Activated naive CD8-positive, alpha-beta T cell treated with anti-CD3 and anti-CD28 coated beads, Interleukin-2, amount 10 ng/mL, durations not matched to agents 7 days and 5 days (primary cell): ENCODE data around the gene TTC9B. TPM values are rescaled to one million over a fixed set of nuclear protein-coding genes. Genes with fewer than 3 reads are reported as not detected.

Experiments
- ATAC-seq: fragments of 150-1000 bp; cut with Tn5 transposase; one replicate; pipeline ENCODE4 v1.10.0; 2021; ENCODE audit warnings: low read depth, moderate library complexity
- POLR2A ChIA-PET: fragments of 350-600 bp; sonication (Branson Sonifier 250); formaldehyde crosslinking; loops from one replicate; lab custom pipeline; 2021; ENCODE audit warnings: antibody characterized with exemption; lab: Charles Lee
- DNase-seq: peaks from one replicate; pipeline ENCODE4 v3.0.0; 2021
- H3K27ac Mint-ChIP-seq: one replicate; pipeline ENCODE4 v1.8.0; 2022; ENCODE audit warnings: mild to moderate bottlenecking, mixed read lengths
- H3K27me3 Mint-ChIP-seq: one replicate; pipeline ENCODE4 v1.8.0; 2022; ENCODE audit warnings: mild to moderate bottlenecking, moderate library complexity, mixed read lengths
- H3K36me3 Mint-ChIP-seq: one replicate; pipeline ENCODE4 v1.8.0; 2021; ENCODE audit warnings: mild to moderate bottlenecking, mixed read lengths
- H3K4me1 Mint-ChIP-seq: one replicate; pipeline ENCODE4 v1.8.0; 2021; ENCODE audit warnings: mixed read lengths
- H3K4me3 Mint-ChIP-seq: one replicate; pipeline ENCODE4 v1.8.0; 2022; ENCODE audit warnings: mild to moderate bottlenecking, moderate library complexity, mixed read lengths
- H3K9me3 Mint-ChIP-seq: one replicate; pipeline ENCODE4 v1.8.0; 2021; ENCODE audit warnings: mixed read lengths
- total RNA-seq, 2 experiments: library from RNA; stranded (reverse); gene quantifications; one replicate each; pipeline ENCODE4 v1.2.3, GENCODE V29; 2021

Gene TTC9B
- total RNA-seq, 2 experiments from 2014 or later: not detected

DNA sequence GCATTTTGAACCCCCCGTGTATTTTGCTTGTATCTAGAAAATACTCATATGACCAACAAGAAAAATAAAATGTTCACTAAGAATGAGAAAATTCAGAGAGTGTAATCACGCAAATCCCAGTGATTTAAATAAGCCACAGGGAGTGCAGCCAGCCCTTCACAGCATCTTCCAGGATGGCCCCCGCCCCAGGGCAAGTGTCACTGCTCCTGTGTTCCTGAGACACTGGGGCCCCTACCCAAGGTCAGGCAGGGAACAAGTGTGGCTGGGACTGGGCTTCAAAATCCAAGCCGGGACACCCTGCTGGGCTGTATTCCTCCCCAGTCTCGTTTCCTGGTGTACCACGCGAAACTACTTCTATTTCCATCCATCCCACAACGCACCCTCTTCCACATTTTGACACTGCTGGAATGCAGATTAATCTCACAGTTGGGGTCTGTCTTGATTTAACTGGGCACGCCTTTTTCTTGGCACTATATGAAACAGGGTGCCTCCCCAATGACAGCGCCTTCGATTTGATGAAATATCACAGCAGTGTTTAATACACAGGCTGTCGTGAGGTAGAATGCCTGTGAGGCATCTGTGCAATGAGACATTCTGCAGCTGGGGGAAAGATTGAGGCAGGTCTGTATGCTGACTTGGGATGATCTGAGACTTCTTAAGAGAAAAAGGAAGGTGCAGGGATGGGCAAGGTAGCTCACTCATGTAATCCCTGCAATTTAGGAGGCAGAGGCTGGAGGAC is 26.6 kb upstream of the TTC9B start:
- H3K4me1 Mint-ChIP-seq: peaks cover 4% of the 10 kb centered on the region
- H3K27me3 Mint-ChIP-seq: no peaks in the 10 kb centered on the region
- H3K4me3 Mint-ChIP-seq: no peak overlapping the region
- POLR2A ChIA-PET: no interaction called here
- no peaks in the 10 kb centered on the region for H3K9me3 Mint-ChIP-seq
- DNase-seq (no peak), ATAC-seq (no peak)
- peaks cover 5% of the 10 kb centered on the region for H3K36me3 Mint-ChIP-seq
- H3K27ac Mint-ChIP-seq: no peak overlapping the region

DNA sequence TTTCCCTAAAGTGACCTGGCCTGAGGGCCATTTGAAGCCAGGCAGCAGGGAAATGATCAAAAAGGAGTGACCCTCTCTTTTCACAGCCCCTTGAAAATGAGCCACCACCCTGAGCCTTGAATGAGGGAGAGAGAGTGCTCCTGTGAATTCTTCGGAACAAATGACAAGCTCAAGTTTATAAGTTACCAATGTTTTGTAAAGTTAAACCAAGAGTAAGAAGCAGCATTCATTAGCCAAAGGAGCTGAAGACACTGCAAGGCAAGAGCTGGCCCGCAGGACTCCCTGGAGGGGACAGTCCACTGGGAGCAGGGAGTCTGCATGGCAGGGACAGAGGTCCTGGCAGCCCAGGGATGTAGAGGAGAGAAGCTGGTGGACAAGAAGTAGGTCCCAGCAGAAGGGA is 25.0 kb upstream of the TTC9B start:
- ATAC-seq (no peak), DNase-seq (no peak)
- POLR2A ChIA-PET: no interaction called here
- Mint-ChIP-seq H3K27ac (no peak overlapping the region), H3K36me3 (peaks cover 3% of the 10 kb centered on the region), H3K9me3 (no peaks in the 10 kb centered on the region), H3K27me3 (no peaks in the 10 kb centered on the region), H3K4me1 (no peaks in the 10 kb centered on the region), H3K4me3 (no peak overlapping the region)

DNA sequence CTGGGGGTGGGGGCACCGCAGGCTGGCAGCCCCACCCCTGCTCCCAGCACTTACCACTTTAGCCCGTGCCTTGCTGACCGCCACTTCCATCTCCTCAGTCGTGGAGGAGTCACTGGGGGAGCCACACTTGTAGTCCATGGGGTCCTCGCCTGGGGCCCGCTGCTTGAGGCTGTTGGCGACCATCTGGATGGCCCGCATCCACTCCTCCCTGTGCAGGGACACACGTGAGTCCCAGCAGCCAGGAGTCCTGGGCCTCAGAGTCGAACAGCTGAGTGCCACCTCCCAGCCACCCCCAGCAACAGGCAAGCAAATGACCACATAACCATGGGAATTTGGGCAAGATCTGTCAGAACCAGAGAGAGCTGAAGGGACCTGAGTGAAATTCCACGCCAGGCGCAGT is 24.3 kb upstream of the TTC9B start:
- H3K27ac Mint-ChIP-seq: no peak overlapping the region
- H3K4me1 Mint-ChIP-seq: no peaks in the 10 kb centered on the region
- H3K9me3 Mint-ChIP-seq: no peaks in the 10 kb centered on the region
- H3K4me3 Mint-ChIP-seq: no peak overlapping the region
- DNase-seq (no peak), ATAC-seq (no peak)
- no peaks in the 10 kb centered on the region for H3K27me3 Mint-ChIP-seq
- POLR2A ChIA-PET: no interaction called here
- peaks cover 3% of the 10 kb centered on the region for H3K36me3 Mint-ChIP-seq

DNA sequence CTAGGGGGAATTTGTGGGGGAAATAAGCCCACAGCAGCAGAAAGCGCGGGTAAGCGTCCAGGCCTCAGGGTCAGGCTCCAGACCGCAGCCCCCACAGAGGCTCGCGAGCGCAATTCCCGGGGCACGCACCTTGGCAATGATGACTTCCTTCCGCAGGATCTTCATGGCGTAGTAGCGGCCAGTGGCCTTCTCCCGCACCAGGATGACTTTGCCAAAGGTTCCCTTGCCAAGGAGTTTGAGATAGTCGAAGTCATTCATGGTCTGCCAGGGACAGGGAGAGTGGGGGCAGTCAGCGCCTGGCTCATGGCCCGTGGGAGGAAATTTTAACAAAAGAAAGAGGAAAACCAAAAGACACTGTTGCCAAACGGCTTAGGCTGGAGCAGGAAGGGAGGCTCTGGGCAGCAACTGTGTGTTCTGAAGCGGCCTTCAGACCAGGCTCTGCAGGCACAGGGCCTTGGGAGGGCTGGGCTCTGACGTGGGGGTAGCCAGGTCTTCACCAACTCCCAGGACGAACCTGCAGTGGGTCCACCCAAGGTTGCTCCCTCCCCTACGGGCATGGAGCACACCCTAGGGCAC is 23.7 kb upstream of the TTC9B start:
- POLR2A ChIA-PET: no interaction called here
- DNase-seq (no peak), ATAC-seq (no peak)
- H3K27ac Mint-ChIP-seq: no peak overlapping the region
- peaks cover 5% of the 10 kb centered on the region for H3K36me3 Mint-ChIP-seq
- no peaks in the 10 kb centered on the region for H3K9me3 Mint-ChIP-seq
- no peak overlapping the region for H3K4me3 Mint-ChIP-seq
- no peaks in the 10 kb centered on the region for H3K27me3 Mint-ChIP-seq
- no peaks in the 10 kb centered on the region for H3K4me1 Mint-ChIP-seq

DNA sequence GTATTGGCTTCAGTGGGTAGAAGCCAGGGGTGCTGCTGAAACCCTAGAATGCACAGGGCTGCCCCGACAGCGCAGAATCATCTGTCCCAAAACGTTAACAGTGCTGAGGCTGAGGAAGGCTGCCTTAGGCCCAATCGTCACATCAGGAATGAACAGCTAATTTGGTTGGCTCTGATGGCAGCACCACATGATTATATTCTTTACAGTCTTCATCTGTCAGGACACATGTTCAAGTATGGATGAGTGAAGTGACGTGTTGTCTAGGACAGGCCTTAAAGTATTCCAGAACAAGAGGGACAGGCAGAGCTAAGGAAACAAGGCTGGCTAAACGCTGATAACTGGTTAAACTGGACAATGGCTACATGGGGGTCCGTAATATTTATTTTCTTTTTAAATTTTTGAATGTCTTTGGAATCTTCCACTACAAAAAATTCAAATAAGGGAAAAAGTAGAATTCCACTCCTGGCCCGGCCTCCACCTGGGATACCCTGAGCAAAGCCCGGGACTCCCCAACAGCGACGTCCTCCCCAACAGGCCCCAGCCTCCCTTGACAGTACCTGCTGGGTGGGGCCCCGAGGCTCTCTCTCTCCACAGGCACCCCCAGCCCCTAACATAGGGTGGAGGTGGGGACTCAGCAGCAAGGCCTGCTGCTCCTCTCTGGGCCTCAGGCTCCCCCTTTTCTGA is 23.1 kb upstream of the TTC9B start:
- DNase-seq: no peak
- POLR2A ChIA-PET: no interaction called here

DNA sequence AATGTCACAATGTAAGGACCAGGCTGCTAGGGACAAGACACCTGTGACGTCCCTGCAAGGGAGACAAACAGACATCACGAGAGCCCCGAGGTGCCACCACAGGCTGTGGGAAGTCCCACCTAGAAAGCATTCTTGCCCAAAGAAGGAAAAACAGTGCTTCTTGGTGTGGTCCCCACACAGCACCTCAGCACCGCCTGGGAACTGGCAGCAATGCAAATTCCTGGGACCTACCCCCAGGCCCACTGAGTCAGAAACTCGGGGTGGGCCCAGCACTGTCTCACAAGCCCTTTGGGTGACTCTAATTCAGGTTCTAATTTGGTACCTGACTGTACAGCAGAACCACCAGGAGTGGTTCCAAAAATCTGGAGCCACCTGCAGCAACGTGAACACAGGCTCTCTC is 22.1 kb upstream of the TTC9B start:
- H3K36me3 Mint-ChIP-seq: peaks cover 6% of the 10 kb centered on the region
- no peak for ATAC-seq

More for the DNA sequence above, 23.1 kb upstream of the TTC9B start:
- Mint-ChIP-seq H3K27ac (no peak overlapping the region), H3K36me3 (peaks cover 6% of the 10 kb centered on the region), H3K4me1 (no peaks in the 10 kb centered on the region), H3K4me3 (no peak overlapping the region), H3K27me3 (no peaks in the 10 kb centered on the region), H3K9me3 (no peaks in the 10 kb centered on the region)
- ATAC-seq: no peak

DNA sequence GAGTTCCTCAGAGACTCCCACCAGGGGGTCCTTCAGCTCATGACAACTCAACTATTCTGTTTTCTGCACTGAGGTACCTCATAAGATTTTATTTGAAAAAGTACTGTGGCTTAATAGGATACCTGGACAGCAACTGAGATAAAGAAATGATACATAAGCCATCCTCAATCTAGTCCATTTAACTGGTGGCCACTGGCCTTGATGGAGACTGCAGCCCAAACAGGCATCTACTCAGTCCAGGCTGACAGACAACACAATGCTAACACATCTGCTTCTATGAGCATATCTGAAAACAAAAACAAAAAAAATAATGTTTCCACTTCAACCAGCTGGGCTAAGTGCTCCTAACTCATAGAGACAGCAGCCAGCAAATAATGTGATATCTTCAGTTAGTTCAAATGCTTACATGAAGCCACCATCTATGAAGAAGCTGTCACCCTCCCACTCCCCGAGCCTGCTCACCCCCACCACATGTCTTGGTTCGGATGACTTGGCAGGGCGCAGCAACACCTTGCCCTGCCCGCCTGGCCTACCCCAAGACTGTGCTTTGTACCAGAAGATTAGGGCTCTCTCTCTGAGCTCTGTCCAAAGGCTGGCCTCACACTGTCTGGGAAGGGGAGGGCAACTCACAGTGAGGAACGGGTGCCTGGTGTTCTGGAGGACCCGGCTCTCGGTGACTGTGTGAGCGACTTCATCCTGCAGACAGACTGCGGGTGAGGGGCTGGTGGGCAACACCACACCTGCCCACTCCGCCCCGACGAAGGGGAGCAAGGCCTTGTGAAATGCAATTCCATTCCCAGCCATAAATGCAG is 21.4 kb upstream of the TTC9B start:
- ATAC-seq (no peak), DNase-seq (no peak)
- POLR2A ChIA-PET: no interaction called here
- Mint-ChIP-seq H3K9me3 (no peaks in the 10 kb centered on the region), H3K27me3 (no peaks in the 10 kb centered on the region), H3K4me1 (no peaks in the 10 kb centered on the region), H3K36me3 (peaks cover 6% of the 10 kb centered on the region), H3K4me3 (no peak overlapping the region), H3K27ac (no peak overlapping the region)

More for the DNA sequence above, 22.1 kb upstream of the TTC9B start:
- POLR2A ChIA-PET: no interaction called here
- H3K9me3 Mint-ChIP-seq: no peaks in the 10 kb centered on the region
- H3K27ac Mint-ChIP-seq: no peak overlapping the region
- H3K4me1 Mint-ChIP-seq: no peaks in the 10 kb centered on the region
- no peak for DNase-seq
- no peak overlapping the region for H3K4me3 Mint-ChIP-seq
- H3K27me3 Mint-ChIP-seq: no peaks in the 10 kb centered on the region

DNA sequence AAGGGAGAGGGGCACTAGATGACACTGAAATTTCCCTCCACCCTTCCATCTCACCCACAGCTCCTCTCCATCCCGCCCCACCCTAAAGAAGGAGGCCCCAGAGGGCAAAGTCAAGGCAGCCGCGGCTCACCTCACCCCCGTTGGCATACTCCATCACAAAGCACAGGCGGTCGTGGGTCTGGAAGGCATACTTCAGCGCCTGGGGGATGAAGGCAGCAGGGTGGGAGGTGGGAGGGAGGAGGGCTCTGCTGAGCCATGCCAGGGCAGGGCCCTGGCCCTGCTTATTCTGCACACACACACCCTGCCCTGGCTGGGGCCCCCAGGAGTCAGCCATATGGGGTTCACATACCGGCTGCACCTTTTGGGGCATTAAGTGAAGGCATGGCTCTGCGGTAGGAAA is 20.6 kb upstream of the TTC9B start:
- POLR2A ChIA-PET: no interaction called here
- H3K27ac Mint-ChIP-seq: no peak overlapping the region
- H3K9me3 Mint-ChIP-seq: no peaks in the 10 kb centered on the region
- no peak for ATAC-seq
- DNase-seq: no peak
- no peaks in the 10 kb centered on the region for H3K27me3 Mint-ChIP-seq
- no peak overlapping the region for H3K4me3 Mint-ChIP-seq
- no peaks in the 10 kb centered on the region for H3K4me1 Mint-ChIP-seq
- H3K36me3 Mint-ChIP-seq: peaks cover 6% of the 10 kb centered on the region

DNA sequence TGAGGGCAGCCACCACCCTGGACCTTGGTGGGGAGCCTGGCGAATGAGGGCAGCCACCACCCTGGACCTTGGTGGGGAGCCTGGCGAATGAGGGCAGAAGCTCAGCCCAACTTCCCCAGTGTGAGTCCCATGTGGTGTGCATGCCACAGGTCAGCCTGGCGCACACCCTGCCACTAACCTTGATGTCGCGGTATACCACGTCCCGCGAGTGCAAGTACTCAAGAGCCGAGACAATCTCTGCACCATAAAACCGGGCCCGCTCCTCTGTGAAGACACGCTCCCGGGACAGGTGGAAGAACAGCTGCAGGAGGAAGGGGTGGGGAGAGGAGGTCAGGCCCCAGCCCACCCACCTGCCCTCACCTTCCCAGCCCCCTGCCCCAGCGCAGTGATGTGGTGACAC is 19.6 kb upstream of the TTC9B start:
- Mint-ChIP-seq H3K4me3 (no peak overlapping the region), H3K36me3 (peaks cover 6% of the 10 kb centered on the region), H3K4me1 (no peaks in the 10 kb centered on the region), H3K27ac (no peak overlapping the region), H3K9me3 (no peaks in the 10 kb centered on the region), H3K27me3 (no peaks in the 10 kb centered on the region)
- ATAC-seq (no peak), DNase-seq (no peak)
- POLR2A ChIA-PET: no interaction called here

DNA sequence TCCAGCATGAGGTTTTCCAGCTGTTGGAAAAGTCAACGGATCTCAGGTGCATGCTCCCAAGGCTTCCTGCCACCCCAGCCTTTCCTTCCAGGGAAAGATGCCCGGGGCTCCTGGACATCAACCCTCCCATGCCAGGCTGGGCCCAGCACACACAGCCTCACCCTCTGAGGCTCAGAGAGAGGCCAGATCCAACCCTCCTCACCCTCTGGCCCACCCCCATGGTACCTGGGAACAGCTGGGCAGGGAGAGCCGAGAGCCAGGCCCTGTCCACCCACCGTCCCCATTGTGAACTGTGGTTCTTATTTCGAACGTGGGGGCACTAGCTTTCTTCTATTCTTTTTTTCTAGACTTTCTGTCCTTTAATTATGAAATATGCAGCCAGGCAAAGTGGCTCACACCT is 18.2 kb upstream of the TTC9B start:
- no peak overlapping the region for H3K4me3 Mint-ChIP-seq
- peaks cover 6% of the 10 kb centered on the region for H3K36me3 Mint-ChIP-seq
- no peaks in the 10 kb centered on the region for H3K27me3 Mint-ChIP-seq
- ATAC-seq: no peak
- POLR2A ChIA-PET: interaction anchor here (0.6 kb wide), 1 partner anchor 150 kb away, joined by 3 read pairs; no protein-coding TSS in a partner anchor
- no peaks in the 10 kb centered on the region for H3K9me3 Mint-ChIP-seq
- no peaks in the 10 kb centered on the region for H3K4me1 Mint-ChIP-seq
- no peak for DNase-seq
- H3K27ac Mint-ChIP-seq: no peak overlapping the region

DNA sequence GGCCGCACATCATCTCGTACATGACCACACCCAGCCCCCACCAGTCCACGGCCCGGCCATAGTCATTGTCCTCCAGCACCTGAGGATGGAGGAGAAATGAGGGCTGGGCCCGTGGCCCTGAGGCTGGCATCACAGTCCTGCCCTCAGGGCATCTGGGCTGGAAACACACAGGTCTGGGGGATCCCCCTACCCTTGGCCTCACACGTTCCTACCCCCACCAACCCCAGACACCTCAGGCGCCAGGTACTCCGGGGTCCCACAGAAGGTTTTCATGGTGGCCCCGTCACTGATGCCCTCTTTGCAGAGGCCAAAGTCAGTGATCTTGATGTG is 17.8 kb upstream of the TTC9B start:
- Mint-ChIP-seq H3K4me1 (no peaks in the 10 kb centered on the region), H3K36me3 (peaks cover 4% of the 10 kb centered on the region), H3K27ac (no peak overlapping the region), H3K4me3 (no peak overlapping the region), H3K27me3 (no peaks in the 10 kb centered on the region), H3K9me3 (no peaks in the 10 kb centered on the region)
- DNase-seq (no peak), ATAC-seq (no peak)
- POLR2A ChIA-PET: interaction anchor here (0.6 kb wide), 1 partner anchor 150 kb away, joined by 3 read pairs; no protein-coding TSS in a partner anchor

DNA sequence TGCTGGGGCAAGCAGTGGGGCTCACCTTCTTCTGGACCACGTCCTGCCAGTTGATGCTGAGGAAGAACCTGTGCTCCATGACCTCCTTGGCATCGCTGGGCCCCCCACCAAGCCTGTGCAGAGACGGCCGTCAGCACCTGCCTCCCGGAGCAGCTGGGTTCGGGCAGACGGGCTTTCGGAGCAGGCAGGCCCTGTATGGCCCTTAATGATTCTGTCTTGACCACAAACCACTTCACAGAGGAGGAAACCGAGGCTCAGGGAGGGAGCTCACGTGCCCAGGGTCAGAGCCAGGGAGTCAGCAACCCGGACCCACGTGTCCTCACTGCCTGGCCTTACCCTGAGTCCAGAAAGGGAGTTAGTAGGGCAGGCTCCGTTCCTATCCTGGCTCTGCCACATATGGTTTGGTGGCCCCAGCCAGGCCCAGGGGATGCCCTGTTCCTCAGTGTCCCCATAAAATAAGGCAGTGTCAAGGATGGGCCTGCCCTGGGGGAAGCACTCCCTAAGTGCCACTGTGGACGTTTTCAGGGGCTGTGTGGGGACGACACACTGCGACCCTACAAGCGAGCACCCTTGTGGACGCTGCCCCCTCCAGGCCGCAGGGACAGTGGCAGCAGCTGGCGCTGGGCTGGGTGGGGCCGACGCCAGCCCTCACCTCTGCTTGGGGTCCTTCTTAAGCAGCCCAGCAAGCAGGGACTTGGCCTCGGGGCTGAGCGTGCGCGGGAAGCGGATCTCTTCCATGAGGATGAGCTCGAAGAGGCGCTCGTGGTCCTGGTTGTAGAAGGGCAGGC is 17.2 kb upstream of the TTC9B start:
- Mint-ChIP-seq H3K27me3 (no peaks in the 10 kb centered on the region), H3K9me3 (no peaks in the 10 kb centered on the region), H3K4me3 (no peak overlapping the region), H3K27ac (no peak overlapping the region), H3K36me3 (peaks cover 4% of the 10 kb centered on the region), H3K4me1 (no peaks in the 10 kb centered on the region)
- ATAC-seq (no peak), DNase-seq (no peak)
- POLR2A ChIA-PET: no interaction called here
